Esophagus squamous epithelium (tissue), 5 donors: Measurements from ENCODE around the gene LAMTOR5. TPM values are rescaled to one million over a fixed set of nuclear protein-coding genes. Genes with fewer than 3 reads are reported as not detected.

Source experiments
- DNase-seq: peaks from one replicate; lab custom pipeline; 2025; lab: John Stamatoyannopoulos, UW
- H3K27ac ChIP-seq, 4 donors: fragments of 200-600 bp; sonication (generic); one replicate each; pipeline ENCODE4 v1.5.1; 2016 to 2019; ENCODE audit warnings: mild to moderate bottlenecking in 1 of 4
- H3K27me3 ChIP-seq, 4 donors: fragments of 200-600 bp; sonication (generic); 1 replicate in 3 of 4; 2 replicates in 1 of 4; pipeline versions ENCODE4 v1.5.1 to v1.6.0; 2017 to 2021; ENCODE audit warnings: antibody characterized with exemption in 1 of 4
- H3K36me3 ChIP-seq, 3 donors: fragments of 200-600 bp; sonication (generic); one replicate each; pipeline ENCODE4 v1.5.1; 2016 to 2019
- H3K4me1 ChIP-seq, 3 donors: fragments of 200-600 bp; sonication (generic); one replicate each; pipeline ENCODE4 v1.5.1; 2017 to 2019
- H3K4me3 ChIP-seq, 4 donors: fragments of 200-600 bp; sonication (generic); 1 replicate in 3 of 4; 2 replicates in 1 of 4; pipeline ENCODE4 v1.5.1; 2016 to 2019; ENCODE audit warnings: mild to moderate bottlenecking in 2 of 4, moderate library complexity in 1 of 4
- H3K9me3 ChIP-seq, 3 donors: fragments of 200-600 bp; sonication (generic); one replicate each; pipeline ENCODE4 v1.5.1; 2016 to 2019
- CTCF ChIP-seq, 6 experiments: fragments of 450-650 bp in 4 of 6; fragments of 200-600 bp in 2 of 6; sonication (generic) in 2 of 6; IDR thresholded peaks; one replicate each; pipeline ENCODE4 v1.5.1; 2016 to 2019; ENCODE audit warnings: antibody characterized with exemption in 6 of 6, mild to moderate bottlenecking in 4 of 6, moderate library complexity in 4 of 6
- POLR2A ChIP-seq, 4 donors: fragments of 450-650 bp; IDR thresholded peaks; one replicate each; pipeline ENCODE4 v1.6.1; 2017; ENCODE audit warnings: antibody characterized with exemption in 4 of 4, mild to moderate bottlenecking in 4 of 4, moderate library complexity in 3 of 4
- WGBS, 2 donors: methylation state at CpG; one replicate each; pipeline ENCODE4 v1.1.5; 2018; 5-methylcytosine and 5-hydroxymethylcytosine counted together
- intact Hi-C: fragments of 100-400 bp; cut with DNase I; formaldehyde crosslinking; loops from one replicate; pipeline ENCODE4 v1.15.0; 2022
- total RNA-seq, 4 donors: library from RNA; depleted of rRNA; stranded (reverse); fragments of >200 nt; gene quantifications; one replicate each; pipeline ENCODE4 v1.1.0, GENCODE V29; 2016
- donor health status: DM: yes; HTN: yes; CAD: no.

The LAMTOR5 gene
- total RNA-seq, result 100 to 1,000 TPM in 2 of 4 donors, 10 to 100 TPM in 2; 31.6 to 113 (median 99.1) TPM

GRCh38 chr1:110407260-110408210 is at the start of gene LAMTOR5:
LAMTOR5 (minus strand) TSS chr1:110407694; CDS start chr1:110407620, 74 bp downstream.
- Histone ChIP-seq H3K4me1 (peaks cover 4 to 36% (median 15%) of the 10 kb centered on the region in 3 donors), H3K36me3 (peaks cover 7 to 33% (median 18%) of the 10 kb centered on the region in 3 donors), H3K27me3 (no peaks in the 10 kb centered on the region), H3K9me3 (no peaks in the 10 kb centered on the region), H3K4me3 (peak within 1 kb of the TSS; percentile 91 to 100 (median 96)), H3K27ac (peak within 1 kb of the TSS; percentile 96 to 99 (median 98))
- 0% methylated on average over 24 to 37 of the region's 76 CpGs for WGBS, 2 donors
- peak; percentile 55 for DNase-seq
- TF ChIP-seq POLR2A (IDR thresholded peaks at IDR 0.05) (peak in 3 of 4 donors; percentile 84 to 94 (median 88)), CTCF (IDR thresholded peaks at IDR 0.05) (peak in 3 of 6 experiments; percentile 15 to 52 (median 17))
- intact Hi-C loops, result loop anchor here (5.0 kb wide), 1 partner anchor 70 kb away; the partner anchor contains the start of gene RBM15

DNA sequence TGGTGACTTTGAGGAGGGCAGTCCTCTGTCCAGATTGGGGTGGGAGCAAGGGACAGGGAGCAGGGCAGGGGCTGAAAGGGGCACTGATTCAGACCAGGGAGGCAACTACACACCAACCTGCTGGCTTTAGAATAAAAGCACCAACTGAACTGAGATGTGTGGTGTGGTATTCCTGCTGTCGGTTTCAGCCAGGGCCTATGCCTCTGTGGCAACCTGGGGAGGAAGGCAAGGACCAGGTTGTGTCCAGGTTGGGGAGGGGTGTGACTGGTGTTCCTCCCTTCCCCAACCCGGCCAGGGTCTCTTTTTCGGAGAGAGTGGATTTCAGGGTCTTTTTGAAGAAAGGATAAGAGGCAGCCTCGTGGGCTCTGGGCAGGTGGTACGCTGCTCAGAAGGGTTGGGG is 49.7 kb upstream of the LAMTOR5 start:
- Histone ChIP-seq H3K4me3 (no peak overlapping the region), H3K9me3 (no peaks in the 10 kb centered on the region), H3K27me3 (peaks cover 0 to 15% (median 0%) of the 10 kb centered on the region in 4 donors), H3K27ac (no peak overlapping the region), H3K36me3 (no peaks in the 10 kb centered on the region), H3K4me1 (no peaks in the 10 kb centered on the region)
- DNase-seq, result no peak
- intact Hi-C loops, result loop anchor here (5.0 kb wide), 2 partner anchors 45 to 255 kb away; no protein-coding TSS in a partner anchor
- no peak for TF ChIP-seq POLR2A (IDR thresholded peaks at IDR 0.05)
- no peak for TF ChIP-seq CTCF (IDR thresholded peaks at IDR 0.05)
- WGBS, 2 donors, result 74 to 75% methylated on average over 3 to 5 of the region's 5 CpGs

- intact Hi-C loops, result loop anchor here (5.0 kb wide), 2 partner anchors 43 to 253 kb away; no protein-coding TSS in a partner anchor
- WGBS, 2 donors, result 77 to 81% methylated on average over 3 of the region's 8 CpGs
- no peak overlapping the region for H3K4me3 ChIP-seq
- DNase-seq, result no peak
- TF ChIP-seq CTCF (IDR thresholded peaks at IDR 0.05) (no peak), POLR2A (IDR thresholded peaks at IDR 0.05) (no peak)
- peaks cover 0 to 31% (median 0%) of the 10 kb centered on the region in 4 donors for H3K27me3 ChIP-seq
- no peaks in the 10 kb centered on the region for H3K9me3 ChIP-seq
- H3K27ac ChIP-seq, result no peak overlapping the region
- no peaks in the 10 kb centered on the region for H3K4me1 ChIP-seq
- no peaks in the 10 kb centered on the region for H3K36me3 ChIP-seq
Observed at GRCh38 chr1:110455151-110455550, 47.7 kb upstream of the LAMTOR5 start.

DNA sequence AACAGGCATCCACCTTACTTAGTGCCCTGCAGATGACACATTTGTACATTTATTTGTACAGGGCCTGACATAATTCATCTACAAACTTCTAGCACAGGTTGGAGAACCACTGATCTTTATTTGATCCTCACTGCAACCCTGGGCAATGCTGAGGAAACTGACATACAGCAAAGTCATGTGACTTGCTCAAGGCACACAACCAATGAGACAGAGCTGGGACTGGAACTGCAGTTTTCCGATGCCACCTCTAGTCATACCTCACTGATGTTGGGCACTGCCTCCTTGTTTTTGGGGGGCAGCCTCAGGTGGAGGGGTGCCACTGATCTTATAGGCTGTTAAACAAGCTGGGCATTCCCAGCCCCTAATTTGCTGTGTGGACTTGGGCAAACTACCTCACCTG is 46.8 kb upstream of the LAMTOR5 start:
- WGBS, 2 donors, result 86 to 100% methylated on average over 1 of the region's 1 CpG
- Histone ChIP-seq H3K36me3 (no peaks in the 10 kb centered on the region), H3K9me3 (no peaks in the 10 kb centered on the region), H3K4me1 (no peaks in the 10 kb centered on the region), H3K27me3 (peaks cover 0 to 33% (median 0%) of the 10 kb centered on the region in 4 donors), H3K4me3 (no peak overlapping the region), H3K27ac (no peak overlapping the region)
- intact Hi-C loops, result no loop called here
- TF ChIP-seq POLR2A (IDR thresholded peaks at IDR 0.05) (no peak), CTCF (IDR thresholded peaks at IDR 0.05) (no peak)
- no peak for DNase-seq

DNA sequence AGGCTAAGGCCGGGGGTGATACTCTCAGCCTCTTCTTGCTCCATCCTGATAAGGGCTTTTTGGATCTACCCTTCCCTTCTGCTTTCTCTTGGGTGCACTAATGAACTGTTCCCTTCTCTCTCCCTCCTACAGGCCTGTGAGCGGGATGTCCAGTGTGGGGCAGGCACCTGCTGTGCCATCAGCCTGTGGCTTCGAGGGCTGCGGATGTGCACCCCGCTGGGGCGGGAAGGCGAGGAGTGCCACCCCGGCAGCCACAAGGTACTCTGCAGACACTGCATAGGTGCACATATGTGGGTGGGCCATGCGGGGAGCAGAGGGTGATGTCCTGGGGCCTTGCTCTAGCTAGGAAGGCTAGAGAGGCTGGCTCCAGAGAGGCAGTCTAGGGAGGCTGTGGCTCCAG is 46.3 kb upstream of the LAMTOR5 start:
- Histone ChIP-seq H3K27ac (no peak overlapping the region), H3K36me3 (no peaks in the 10 kb centered on the region), H3K4me3 (no peak overlapping the region), H3K9me3 (no peaks in the 10 kb centered on the region), H3K4me1 (no peaks in the 10 kb centered on the region), H3K27me3 (peaks cover 0 to 36% (median 0%) of the 10 kb centered on the region in 4 donors)
- WGBS, 2 donors, result 80 to 100% methylated on average over 1 to 2 of the region's 9 CpGs
- TF ChIP-seq CTCF (IDR thresholded peaks at IDR 0.05) (no peak), POLR2A (IDR thresholded peaks at IDR 0.05) (no peak)
- intact Hi-C loops, result no loop called here
- no peak for DNase-seq
